ENCODE measurements around the gene DRGX.
A peak's percentile ranks its signal among the peaks of the same experiment; 100 is the strongest.

Gene DRGX

DNA sequence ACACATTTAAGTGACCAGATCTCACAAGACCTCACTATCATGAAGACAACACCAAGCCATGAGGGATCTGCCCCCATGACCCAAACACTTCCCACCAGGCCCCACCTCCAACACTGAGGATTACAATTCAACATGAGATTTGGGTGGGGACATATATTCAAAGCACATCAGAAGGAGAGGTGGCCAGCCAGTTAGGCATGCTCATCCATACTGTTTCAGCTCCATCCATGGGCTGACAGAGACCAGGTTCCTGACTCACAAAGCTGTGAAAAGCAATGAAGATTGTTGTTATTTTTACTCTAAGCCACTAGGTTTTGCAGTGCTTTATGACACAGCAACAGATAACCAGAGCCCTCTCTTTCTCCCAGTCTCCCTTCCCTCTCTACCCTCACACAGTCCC, 60.9 kb downstream of the DRGX start:
- DNase-seq: no peak

DNA sequence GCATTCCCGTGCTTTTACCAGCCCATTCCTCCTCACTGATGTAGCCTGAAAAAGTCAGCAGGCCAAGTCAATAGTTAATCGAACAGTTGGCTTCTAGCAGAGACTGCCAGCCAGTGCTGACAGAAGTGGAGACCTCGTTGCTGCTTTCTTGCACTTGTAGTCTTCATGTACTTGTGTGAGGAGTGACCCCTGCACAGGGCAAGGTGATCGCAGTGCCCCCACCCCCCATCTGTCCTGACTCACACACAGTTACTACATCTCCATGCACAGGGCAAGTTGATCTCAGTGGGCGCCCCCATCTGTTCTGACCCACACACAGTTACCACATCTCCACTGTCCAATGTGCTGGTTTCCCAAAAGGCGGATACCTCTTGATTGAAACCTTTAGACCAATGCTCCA, 62.7 kb downstream of the DRGX start:
- no peak for DNase-seq

DNA sequence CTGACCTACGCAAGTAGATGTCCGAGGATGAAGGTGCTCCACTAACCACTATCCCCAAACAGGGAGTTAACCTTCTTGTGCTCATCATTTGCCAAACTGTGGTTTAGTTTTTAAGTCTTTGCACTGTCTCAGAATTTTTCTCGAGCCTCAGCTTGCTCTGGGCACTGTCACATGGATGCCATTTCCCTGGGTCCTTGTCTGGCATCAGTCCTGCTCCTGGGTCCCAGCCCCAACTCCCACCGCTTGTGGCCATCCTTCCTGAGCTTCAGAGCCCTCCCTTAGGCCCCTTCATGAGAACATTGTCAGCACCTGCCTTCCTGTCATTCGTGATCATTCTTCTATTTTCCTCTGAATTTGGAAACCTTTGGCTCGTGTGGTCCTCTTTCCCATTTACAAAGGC, 63.1 kb downstream of the DRGX start:
- DNase-seq: no peak

DNA sequence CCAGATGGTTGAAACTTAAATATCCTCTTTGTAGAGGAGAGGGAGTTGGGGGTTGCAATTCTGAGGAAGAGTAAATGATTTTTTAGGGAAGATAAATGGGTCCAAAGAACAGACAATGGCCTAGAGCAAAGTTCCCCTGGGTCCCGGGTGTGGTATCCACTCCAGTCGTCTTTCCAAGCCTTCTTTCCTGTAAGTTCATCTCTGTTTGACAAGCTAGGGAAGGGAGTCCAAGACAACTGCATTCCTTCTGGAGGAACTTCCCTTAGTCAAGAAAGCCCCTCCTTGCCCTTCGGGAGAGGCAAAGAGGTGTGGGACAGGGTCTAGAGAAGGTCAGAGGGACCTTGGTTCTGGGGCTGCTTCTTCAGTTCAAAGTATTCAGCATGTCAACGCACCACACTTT, 63.6 kb downstream of the DRGX start:
- DNase-seq: no peak

DNA sequence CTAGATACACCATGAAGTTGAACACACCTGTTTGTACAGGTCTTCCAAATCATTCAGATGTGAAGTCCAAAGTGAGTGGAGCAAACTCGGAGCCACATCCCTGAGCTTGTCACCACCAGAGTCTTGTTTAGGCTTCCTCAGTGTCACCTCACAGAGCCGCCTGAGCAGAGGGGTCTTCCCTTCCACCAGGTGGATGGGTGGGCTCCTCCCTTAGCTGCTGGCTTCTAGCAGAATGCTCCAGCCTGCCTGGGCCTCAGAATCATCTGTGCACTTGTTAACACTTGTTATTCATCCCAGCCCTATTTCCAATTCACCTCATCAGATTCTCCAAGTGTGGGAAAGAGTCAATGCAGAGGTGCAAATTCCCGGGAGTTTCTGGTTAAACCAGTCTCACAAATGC, 64.5 kb downstream of the DRGX start:
- DNase-seq: no peak

DNA sequence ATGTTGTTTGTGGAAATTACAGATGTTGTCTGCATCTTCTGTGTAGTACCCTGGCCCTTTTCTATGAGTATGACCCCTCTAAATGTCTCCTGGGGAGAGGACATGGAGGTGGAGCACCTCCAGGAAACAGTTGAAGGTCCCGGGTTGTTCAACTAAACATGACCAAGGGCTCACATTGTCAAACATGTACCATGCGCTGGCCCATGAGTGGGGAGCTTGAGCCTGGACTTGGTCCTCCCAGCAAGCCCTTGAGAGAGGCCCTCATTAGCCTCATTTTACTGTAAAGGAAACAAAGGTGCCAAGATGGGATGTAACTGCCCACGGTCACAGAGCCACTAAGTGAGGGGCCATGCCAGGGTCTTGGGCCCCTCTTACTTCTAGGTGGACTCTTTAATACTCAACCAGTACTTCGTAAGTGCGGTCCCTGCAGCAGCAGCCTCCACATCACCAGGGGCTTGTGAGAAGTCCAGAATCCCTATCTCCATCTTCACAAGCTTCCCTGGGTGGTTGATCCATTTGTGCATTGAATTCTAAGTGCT, 65.7 kb downstream of the DRGX start:
- DNase-seq: no peak

DNA sequence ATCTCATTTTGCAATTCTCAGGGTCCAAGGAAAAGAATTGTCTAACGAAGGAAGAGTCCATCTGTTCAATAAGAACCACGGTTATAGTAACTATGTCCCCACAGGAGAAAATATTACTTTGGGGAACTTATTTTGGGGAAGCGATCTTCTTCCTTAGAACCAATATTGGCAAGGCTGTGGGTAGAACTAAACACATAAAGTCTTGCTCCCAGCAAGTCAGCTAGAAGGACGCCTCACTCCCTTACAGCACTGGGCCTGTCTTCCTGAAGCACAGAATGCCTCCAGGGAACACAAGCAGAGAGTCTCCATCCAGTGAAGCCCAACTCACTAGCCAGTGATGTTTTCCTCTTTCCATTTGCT, 66.8 kb downstream of the DRGX start:
- peak; percentile 65 to 69 for DNase-seq

DNA sequence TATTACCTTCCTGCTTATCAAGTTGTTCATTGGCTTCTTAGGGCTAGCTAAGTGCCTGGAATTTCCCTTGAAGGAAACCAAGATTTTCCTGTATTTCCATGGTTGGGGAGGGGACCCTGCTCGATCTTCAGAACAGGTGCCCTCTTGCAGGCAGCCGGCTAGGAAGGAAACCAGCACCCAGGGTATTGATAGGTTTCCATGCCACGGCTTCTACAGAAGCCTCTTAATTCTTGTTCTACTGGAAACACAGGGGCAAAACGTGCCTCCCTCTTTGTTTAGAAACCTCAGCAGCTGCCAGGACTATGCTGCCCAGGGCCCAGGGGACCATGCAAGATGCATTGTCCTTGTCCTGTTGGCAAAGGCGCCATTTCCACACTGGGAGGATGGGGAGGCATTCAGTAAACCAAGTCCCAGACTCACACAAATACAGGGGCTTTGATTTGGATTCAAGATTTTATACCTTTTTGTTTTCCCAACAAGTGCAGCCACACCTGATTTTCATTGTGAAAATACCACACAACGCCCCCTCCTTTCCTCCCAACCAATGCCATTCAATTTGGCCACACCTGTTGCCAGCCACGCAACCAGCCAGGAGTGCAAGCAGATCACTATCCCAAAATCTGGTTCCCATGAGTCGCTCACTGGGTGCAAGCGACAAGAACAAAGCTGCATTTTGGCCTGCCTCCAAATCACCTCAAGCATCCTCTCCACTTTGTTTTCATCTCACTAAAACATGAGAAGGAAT, 67.3 kb downstream of the DRGX start:
- no peak for DNase-seq

DNA sequence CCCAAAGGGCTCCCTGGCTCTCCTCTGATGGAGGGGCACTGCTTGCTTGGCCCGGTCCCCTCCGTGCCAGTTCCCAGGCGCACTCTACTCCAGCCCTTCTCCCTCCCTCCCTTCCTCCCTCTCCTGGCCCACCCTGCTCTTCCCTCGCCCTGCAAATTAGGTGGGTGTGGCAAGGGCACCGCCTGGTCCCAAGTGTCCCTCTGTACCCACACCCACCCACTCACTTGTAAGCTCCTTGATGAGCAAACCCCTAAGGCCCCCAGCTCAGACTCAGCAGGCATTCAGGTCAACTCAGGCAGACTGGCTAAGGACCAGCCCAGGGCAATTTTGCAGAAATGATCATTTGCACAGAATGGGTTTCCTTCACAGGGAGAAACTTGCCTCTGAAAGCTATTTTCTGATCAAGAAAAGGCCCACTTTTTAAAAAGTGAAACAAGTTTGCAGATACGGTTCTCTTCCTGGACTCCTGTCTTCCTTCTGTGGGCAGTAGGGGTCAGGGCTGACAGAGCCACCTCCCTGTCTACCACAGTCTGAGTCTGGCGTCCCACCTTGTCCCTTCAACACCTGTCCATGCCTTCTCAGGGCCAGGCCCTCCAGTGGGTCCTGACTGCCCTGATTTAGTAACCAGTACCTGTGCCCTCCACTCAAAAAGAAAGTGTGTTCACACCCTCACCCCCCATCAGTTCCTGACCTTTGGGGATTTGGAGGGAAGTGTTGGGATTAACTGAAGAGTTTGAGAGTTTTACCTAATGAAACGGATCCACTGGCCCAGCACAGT, 68.7 kb downstream of the DRGX start:
- DNase-seq: no peak

DNA sequence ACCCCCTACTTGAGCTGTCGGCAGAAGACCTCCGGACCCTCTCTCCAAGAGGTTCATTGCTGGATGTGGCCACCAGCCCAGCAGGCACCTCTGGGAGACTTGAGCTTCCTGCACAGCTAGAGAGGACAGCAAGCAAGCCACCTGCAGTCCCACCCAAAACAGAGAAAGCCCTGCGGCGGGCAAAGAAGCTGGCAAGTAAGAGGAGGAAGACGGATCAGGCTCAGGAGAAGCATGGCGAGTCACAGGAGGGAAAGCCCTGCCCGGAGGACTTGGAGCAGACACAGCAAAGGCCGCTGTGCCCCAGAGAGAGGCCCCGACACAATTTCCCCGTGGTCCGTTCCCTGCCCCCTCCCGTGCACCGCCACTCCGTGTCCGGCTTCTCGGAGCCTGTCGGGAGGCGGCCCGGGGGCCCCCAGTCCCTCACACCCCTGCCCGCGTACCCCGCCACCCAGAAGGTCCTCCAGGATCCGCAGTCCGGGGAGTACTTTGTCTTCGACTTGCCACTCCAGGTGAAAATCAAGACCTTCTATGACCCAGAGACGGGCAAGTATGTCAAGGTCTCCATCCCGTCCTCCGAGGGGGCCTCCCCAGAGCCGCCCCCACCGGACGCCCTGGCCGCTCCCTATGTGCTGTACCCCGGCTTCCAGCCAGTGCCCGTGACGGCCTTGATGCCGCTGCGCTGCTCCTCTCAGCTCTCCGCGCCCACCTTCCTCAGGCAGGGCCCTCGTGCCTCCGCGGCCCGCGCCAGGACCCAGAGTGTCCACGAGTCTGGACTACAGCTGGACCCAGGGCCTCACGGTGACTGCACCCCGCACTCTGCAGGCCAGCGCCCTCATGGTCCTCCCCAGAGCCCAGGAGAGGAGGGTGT, 69.7 kb downstream of the DRGX start:
- no peak for DNase-seq

DNA sequence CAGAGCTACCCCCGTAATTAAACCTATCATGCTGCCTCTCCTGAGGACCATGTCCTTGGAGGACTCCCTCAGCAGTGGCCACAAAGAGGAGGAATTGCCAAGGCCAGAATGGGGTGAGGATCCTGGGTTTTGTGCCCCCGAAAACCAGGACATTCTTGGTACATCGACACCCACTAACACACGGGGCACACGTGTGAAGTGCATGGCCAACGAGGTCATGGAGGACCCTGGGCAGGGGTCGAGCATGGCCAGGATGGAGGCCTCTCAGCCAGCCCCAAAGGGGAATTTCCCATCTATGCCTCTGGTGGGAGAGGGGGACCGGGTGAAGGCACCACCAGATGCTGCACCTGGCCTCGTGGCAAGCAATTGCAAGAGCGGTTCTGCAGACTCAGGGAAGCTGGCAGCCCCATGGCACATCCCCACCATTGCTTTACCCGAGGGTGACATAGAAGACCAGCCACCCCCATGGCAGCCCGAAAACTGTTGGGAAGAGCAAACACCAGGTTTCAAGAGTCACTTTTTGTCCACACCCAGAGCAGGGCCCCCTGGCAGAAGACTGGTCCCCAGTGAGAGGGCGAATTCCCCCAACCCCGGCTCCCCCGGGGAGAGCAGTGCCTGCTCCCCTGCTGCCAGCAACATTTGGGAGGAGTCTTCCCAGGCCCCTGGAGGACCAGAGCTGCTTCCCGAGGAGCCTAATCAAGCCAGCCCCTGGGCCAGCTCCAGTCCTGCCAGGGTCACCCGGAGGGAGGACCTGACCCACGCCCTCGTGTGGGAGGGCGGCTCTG, 70.6 kb downstream of the DRGX start:
- no peak for DNase-seq

DNA sequence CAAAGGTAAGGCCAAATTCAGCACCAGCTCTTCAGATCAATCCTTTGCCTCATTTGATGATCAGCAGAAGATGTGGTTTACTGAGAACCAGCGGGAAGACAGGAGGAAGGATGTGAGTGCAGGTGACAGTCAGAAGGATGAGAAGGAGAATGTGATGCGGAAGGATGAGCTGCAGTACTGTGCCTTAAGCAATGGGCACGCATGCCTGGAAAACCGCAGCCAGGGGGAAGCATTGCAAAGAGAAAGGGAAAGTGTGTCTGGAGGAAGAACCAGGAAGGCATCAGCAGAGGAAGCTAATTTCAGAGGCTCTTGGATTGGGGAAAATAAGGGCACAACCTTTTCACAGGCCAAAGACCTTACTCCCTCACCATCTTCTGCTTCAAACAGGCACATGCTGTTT, 71.2 kb downstream of the DRGX start:
- peak; percentile 31 to 41 for DNase-seq

DNA sequence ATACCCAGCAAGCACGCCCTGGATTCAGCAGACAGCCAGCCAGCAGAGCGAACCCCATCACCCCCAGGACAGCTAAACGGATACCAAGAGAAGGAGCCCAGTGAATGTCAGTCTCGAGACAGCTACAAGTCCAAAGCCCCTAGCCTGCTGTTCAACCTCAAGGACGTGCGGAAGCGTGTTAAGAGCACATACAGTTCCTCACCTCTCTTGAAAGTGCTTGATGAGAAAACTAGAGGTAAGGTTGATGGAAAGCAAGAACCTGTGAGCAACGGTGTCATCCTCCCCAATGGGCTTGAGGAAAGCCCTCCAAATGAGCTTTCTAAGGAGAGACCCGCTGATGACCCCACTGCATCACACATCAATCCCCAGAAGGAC, 72.0 kb downstream of the DRGX start:
- no peak for DNase-seq

DNA sequence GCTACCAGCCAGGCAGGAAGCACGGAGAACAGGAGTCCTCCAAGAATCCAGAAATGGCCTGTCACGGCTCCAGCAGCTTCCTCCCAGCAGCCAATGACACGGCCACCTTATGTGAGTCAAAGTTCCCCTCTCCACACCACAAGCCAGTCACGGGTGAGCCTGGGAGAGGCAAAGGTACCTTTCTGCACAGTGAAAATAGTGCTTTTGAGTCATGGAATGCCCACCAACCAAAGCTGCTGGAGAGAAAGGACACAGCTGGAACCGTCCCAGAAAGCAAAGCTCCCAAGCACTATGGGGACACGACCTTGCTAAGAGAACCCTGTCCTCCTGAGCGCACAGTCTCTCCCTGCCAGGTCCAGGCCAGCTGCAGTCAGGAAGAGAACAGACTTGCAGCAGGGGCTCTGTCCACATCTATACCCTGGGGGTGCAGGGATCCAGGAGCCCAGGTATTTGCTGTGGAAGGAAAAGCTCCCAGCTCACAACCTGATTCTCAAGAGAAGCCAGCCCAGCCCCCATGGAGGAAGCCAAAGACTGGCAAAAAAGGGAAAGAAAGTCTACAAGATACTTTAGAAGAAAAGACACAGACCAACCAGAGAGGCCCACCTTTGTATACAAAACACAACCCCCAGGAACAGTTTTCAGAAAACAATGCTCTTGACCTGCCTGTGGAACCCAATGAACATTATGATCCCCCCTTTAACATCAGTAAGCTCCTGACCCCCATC, 72.6 kb downstream of the DRGX start:
- peak; percentile 23 to 40 for DNase-seq

DNA sequence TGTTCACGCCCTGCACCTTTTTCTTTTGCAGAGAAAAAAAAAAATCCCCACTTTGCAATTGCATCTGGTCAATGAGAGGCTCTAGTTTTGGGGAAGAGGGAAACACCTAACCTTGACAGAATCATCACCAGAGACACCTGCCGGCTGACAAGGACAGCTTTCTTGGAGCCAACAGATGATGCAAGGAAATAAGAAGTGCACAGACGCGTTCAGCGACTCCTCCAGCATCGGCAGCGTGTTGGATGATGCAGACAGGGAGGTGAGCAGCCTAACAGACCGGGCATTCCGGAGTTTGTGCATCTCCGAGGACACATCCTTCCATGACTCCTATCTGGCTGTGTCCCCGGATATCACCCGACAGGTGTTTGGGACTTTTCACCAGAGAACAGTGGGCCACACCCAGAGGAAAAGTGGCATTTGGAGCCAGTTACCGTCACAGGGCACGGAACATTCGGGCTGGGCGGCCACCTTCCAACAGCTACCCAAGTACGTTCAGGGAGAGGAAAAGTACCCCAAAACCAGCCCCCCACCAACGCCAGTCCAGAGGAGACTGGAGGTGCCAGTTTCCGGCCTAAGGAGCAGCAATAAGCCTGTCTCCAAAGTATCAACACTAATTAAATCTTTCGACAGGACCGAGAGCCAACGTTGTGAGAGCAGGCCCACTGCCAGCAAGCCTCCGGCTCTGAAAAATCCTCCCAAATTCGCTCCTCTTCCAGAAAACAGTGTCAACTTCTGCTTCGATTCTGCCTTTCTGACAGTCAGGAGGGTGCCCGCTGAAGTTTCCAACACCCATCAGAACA, 73.3 kb downstream of the DRGX start:
- DNase-seq: no peak

DNA sequence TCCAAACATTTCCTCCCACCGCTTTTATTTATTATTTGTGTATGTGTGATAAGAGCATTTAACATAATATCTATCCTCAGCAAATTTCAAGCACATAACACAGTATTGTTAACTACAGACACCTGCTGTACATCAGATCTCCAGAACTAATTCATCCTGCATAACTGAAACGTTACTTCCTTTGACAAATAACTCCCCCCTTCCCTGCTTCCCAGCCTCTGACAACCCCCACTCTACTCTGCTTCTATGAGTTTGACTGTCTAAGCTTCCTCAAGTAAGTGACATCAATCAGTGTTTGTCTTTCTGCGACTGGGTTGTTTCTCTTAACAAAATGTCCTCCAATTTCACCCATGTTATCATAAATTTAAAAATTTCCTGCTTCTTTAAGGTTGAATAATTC, 74.9 kb downstream of the DRGX start:
- no peak for DNase-seq

DNA sequence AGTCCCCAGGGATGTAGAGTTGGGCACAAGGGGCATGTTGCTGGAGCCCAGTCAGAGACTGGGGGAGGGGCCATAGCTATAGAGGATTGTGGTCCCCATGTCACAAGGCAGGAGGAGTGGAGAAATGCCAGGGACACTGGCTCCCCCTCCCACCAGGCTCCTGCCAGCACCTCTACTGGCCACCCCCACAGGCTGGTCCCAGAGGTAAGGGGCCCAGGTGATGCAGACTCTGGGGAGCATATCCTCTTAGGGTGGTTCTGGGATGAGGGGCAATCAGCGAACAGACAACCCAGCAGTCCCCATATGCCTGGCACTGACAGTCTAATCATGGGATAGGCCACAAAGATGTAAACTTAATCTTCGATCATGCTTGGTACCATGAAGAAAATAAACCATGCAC, 75.7 kb downstream of the DRGX start:
- no peak for DNase-seq

DNA sequence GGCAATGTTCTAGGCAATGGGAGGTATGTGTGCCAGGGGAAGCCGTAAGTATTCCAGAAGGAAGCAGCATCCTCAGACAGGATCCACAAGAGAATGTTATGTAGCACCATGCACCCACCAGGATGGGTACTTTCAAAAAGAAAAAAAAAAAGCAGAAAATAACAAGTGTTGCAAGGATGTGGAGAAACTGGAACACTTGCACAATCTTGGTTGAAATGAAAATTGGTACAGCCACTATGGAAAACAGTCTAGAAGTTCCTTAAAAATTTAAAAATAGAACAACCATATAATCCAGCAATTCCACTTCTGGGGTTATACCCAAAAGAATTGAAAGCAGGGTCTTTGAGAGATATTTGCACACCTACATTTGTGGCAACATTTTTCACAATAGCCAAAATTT, 76.7 kb downstream of the DRGX start:
- peak; percentile 36 to 65 for DNase-seq

DNA sequence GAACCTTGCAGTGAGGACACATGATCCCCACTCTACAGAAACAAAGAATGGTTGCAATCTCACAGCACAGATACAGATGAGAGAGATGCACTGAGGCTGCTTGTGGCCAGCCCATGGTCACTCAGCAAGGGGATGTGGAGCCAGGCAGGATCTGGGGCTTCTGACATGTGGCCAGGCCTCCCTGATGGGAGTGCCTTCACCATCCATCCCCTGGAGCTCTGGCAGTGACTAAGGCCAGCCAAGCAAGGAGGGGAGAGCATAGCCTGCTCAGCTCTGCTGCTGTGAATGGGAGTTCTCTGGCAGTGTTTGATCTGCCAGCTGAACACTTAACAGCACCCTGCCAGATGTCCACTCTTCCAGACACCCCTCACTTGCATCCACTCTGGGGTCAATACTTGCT, 77.1 kb downstream of the DRGX start:
- DNase-seq: no peak

DNA sequence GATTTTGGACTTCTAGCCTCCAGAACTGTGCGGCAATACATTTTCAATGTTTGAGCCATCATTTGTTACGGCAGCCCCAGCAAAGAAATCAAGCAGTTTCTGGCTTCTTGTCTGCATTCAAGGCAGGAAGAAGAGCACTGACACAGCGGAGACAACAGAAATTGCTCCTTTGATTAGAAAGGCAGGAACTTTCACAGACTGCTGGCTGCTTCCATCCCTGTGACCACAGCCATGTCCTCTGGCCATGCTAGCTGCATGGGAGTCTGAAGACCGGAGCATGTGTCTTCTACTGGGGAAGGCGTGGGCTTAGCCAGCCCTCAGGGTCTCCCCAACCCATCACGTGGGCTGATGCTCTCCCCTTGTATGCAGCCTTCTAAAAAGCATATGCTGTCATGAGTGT, 77.9 kb downstream of the DRGX start:
- DNase-seq: no peak

DNA sequence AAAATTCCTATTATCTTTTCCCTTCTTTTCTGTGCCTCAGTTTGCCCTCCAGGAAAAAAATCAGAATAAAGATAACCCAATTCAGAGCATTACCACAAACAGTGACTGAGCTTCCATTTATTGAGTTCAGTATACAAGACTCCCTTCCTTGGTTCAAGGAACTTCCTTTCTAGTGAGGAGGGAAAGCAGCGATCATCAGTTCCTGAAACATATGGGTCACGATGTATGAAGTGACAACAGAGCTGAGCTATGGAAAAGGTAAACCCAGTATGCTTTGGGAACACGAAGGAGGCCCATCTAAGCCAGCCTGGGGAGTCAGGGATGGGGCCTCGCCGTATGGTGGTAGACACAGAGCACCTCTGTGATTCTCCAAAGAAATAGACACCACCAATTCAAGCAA, 81.1 kb downstream of the DRGX start:
- peak; percentile 42 to 53 for DNase-seq

Data from inflammatory macrophage (primary cell).